ENCODE measurements around the gene SIGLEC9.

- no peak for TF ChIP-seq TAF1 (IDR thresholded peaks at IDR 0.05; ENCODE audit: borderline replicate concordance, low read depth, low read length)
- TF ChIP-seq RAD21 (IDR thresholded peaks at IDR 0.05; ENCODE audit: insufficient read depth, low read depth, low read length), result no peak
- TF ChIP-seq NR2C2 (IDR thresholded peaks at IDR 0.05; ENCODE audit: borderline replicate concordance, control insufficient read depth, insufficient read length, low read depth), result no peak
- no peak for TF ChIP-seq IRF3 (IDR thresholded peaks at IDR 0.05)
- TF ChIP-seq HCFC1 (IDR thresholded peaks at IDR 0.05; ENCODE audit: low read length), result no peak
- TF ChIP-seq CEBPB (IDR thresholded peaks at IDR 0.05; ENCODE audit: borderline replicate concordance in 1 of 2, low read depth in 2 of 2, low read length in 2 of 2), result no peak
- no peak for TF ChIP-seq CTCF (IDR thresholded peaks at IDR 0.05 in 2 of 3, conservative IDR thresholded peaks at IDR 0.05 in 1 of 3; ENCODE audit: control insufficient read depth in 2 of 3, extremely low read depth in 1 of 3, insufficient read depth in 1 of 3, low read depth in 3 of 3, low read length in 3 of 3)
Measured at GRCh38 chr19:51135004-51135403, 10.3 kb downstream of the SIGLEC9 start.
